Peyer's patch (tissue), 4 donors: ENCODE data around the gene C14orf180. TPM values are rescaled to one million over a fixed set of nuclear protein-coding genes. Genes with fewer than 3 reads are reported as not detected.

ENCODE experiments used
- DNase-seq, 3 donors: peaks; one replicate each; pipeline ENCODE4 v3.0.0-alpha.2; 2017 to 2019
- H3K27ac ChIP-seq, 4 donors: fragments of 200-600 bp; sonication (generic); one replicate each; pipeline ENCODE4 v1.5.1; 2016 to 2019
- H3K27me3 ChIP-seq, 2 donors: fragments of 200-600 bp; sonication (generic); one replicate each; pipeline ENCODE4 v1.5.1; 2019
- H3K36me3 ChIP-seq, 3 donors: fragments of 200-600 bp; sonication (generic); one replicate each; pipeline ENCODE4 v1.5.1; 2016 to 2019
- H3K4me1 ChIP-seq, 4 donors: fragments of 200-600 bp; sonication (generic); one replicate each; pipeline ENCODE4 v1.5.1; 2016 to 2019
- H3K4me3 ChIP-seq, 4 donors: fragments of 200-600 bp; sonication (generic); 1 replicate in 3 of 4; 2 replicates in 1 of 4; pipeline ENCODE4 v1.5.1; 2016 to 2019; ENCODE audit warnings: mild to moderate bottlenecking in 1 of 4
- H3K9me3 ChIP-seq, 4 donors: fragments of 200-600 bp; sonication (generic); one replicate each; pipeline ENCODE4 v1.5.1; 2016 to 2019; ENCODE audit warnings: mild to moderate bottlenecking in 1 of 4
- POLR2A ChIP-seq, 2 donors: fragments of 450-650 bp; IDR thresholded peaks; one replicate each; pipeline ENCODE4 v1.5.1; 2017; ENCODE audit warnings: antibody characterized with exemption in 2 of 2, mild to moderate bottlenecking in 2 of 2, moderate library complexity in 2 of 2
- total RNA-seq, 4 donors: library from RNA; depleted of rRNA; stranded (reverse); fragments of >200 nt; gene quantifications; one replicate each; pipeline ENCODE4 v1.1.0, GENCODE V29; 2016
- TF ChIP-seq, protein P1 (sequence below), 6 experiments: fragments of 450-650 bp in 4 of 6; fragments of 200-600 bp in 2 of 6; sonication (generic) in 1 of 6; IDR thresholded peaks; one replicate each; pipeline ENCODE4 v1.5.1; 2017 to 2019; ENCODE audit warnings: antibody characterized with exemption in 6 of 6, mild to moderate bottlenecking in 3 of 6, moderate library complexity in 1 of 6

Gene C14orf180
- total RNA-seq, result under 1 TPM in 1 of 4 donors, not detected in 3; 0.70 TPM

DNA sequence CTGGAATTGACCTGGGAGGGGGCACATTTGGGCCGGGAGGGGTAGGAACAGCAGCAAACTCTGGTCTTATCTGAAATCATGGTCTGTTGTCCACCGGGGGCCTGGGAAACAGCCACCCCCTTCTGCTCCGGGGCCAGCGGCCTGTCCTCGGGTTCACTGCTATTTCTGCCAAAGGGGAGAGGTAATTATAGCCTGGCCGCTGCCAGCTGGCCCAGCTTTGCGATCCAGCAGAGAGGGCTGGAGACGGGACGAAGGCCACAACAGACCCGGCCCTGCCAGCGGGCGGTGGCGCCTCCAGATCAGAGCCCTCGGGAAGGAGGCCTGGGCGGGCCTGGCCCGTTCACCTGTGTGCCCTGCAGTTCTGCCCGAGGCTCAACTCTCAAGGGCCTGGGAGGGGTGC, at the start of gene C14orf180:
Gene C14orf180 (plus strand): TSS at position 258 of the 400 bp plus-strand sequence. CDS start 6,667 bp downstream, outside the sequence.
- no peak within 1 kb of the TSS for H3K4me3 ChIP-seq
- DNase-seq, result peak in 1 of 3 donors; percentile 61
- no peak for TF ChIP-seq POLR2A (IDR thresholded peaks at IDR 0.05)
- TF ChIP-seq, protein P1, sequence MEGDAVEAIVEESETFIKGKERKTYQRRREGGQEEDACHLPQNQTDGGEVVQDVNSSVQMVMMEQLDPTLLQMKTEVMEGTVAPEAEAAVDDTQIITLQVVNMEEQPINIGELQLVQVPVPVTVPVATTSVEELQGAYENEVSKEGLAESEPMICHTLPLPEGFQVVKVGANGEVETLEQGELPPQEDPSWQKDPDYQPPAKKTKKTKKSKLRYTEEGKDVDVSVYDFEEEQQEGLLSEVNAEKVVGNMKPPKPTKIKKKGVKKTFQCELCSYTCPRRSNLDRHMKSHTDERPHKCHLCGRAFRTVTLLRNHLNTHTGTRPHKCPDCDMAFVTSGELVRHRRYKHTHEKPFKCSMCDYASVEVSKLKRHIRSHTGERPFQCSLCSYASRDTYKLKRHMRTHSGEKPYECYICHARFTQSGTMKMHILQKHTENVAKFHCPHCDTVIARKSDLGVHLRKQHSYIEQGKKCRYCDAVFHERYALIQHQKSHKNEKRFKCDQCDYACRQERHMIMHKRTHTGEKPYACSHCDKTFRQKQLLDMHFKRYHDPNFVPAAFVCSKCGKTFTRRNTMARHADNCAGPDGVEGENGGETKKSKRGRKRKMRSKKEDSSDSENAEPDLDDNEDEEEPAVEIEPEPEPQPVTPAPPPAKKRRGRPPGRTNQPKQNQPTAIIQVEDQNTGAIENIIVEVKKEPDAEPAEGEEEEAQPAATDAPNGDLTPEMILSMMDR (IDR thresholded peaks at IDR 0.05), result no peak
- H3K4me1 ChIP-seq, result peaks cover 0 to 19% (median 2%) of the 10 kb centered on the region in 4 donors
- H3K27ac ChIP-seq, result no peak within 1 kb of the TSS
- H3K36me3 ChIP-seq, result no peaks in the 10 kb centered on the region
- H3K9me3 ChIP-seq, result no peaks in the 10 kb centered on the region
- H3K27me3 ChIP-seq, result no peaks in the 10 kb centered on the region

DNA sequence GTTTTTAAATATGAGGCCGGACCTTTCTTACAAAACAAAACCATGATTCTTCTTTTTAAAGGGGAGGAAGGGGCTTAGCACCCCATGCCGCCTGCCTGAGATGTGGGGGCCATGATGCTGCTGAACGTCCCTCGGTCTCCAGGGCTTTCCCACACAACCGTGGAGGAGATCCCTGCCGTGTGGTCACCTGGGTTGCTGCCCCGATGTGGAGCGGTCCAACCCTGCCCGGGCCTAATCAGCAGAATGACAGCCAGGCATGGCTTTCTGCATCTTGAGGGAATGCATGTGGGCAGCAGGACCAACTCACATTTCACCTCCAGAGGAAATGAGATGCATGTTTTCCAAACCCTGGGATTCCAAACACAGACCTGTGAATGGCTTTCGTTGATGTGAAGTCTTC, 48.9 kb upstream of the C14orf180 start:
- H3K27me3 ChIP-seq, result no peaks in the 10 kb centered on the region
- H3K9me3 ChIP-seq, result peaks cover 0 to 12% (median 0%) of the 10 kb centered on the region in 4 donors
- TF ChIP-seq POLR2A (IDR thresholded peaks at IDR 0.05), result no peak
- TF ChIP-seq, protein P1 (IDR thresholded peaks at IDR 0.05), result no peak
- H3K4me3 ChIP-seq, result no peak overlapping the region
- no peaks in the 10 kb centered on the region for H3K4me1 ChIP-seq
- no peak overlapping the region for H3K27ac ChIP-seq
- peak in 1 of 3 donors; percentile 32 for DNase-seq
- H3K36me3 ChIP-seq, result no peaks in the 10 kb centered on the region

DNA sequence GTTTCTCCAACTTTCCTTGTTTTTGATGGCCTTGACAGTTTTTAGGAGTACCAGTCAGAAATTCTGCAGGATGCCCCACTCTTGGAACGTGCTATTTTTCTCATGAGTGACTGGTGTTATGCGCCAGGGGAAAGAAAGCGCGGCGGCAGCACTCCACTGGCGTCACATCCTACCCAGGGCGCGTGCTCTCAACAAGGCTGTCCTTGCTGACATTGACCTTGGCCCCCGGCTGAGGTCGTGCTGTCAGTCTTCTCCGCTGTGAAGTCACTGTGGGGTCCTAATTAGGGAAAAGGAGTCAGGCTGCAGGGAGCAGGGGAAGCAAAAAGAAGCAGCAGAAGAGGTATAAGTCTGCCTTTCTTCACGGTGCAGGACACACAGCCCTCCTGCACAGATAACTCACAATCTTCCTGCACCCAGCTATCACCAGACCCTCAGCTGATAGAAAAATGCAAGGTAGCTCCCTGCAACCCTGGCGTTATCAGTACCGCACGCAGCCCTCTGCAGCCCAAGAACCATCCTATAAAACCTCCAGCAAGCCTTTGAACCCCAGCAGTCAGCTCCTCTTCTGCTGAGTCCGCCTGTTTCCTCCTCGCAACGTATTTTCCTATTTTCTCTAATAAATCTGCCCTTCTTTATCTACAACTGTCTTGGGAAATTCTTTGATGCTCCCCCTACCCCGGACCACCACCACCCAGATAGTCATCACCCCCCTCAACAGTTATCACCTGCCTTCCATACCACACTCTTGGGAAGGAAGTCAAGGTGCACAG, 48.0 kb upstream of the C14orf180 start:
- Histone ChIP-seq H3K27me3 (no peaks in the 10 kb centered on the region), H3K4me1 (no peaks in the 10 kb centered on the region)

DNA sequence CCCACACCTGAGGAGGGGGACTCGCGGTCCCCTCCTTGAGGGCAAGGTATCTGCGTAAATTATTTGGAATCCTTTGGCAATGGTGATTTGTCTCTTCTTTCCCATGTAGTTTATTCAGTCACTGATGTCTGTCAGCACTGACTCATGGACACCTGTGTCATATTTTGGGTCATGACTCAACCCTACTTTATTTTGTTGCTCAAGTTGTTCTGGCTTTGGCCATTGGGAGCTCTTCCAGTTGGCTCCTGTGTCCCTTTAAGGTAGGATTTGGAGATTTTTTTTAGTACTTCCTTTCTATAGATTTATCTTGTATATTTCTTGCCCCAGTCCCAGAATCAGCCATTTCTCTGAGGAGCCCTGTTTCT, 47.4 kb upstream of the C14orf180 start:
- DNase-seq, result no peak
- no peak for TF ChIP-seq POLR2A (IDR thresholded peaks at IDR 0.05)
- TF ChIP-seq, protein P1 (IDR thresholded peaks at IDR 0.05), result no peak
- H3K4me3 ChIP-seq, result no peak overlapping the region
- H3K4me1 ChIP-seq, result no peaks in the 10 kb centered on the region
- no peaks in the 10 kb centered on the region for H3K27me3 ChIP-seq
- peaks cover 0 to 12% (median 0%) of the 10 kb centered on the region in 4 donors for H3K9me3 ChIP-seq
- H3K27ac ChIP-seq, result no peak overlapping the region
- H3K36me3 ChIP-seq, result no peaks in the 10 kb centered on the region

More for the DNA sequence above, 48.0 kb upstream of the C14orf180 start:
- no peaks in the 10 kb centered on the region for H3K36me3 ChIP-seq
- H3K9me3 ChIP-seq, result peaks cover 0 to 12% (median 0%) of the 10 kb centered on the region in 4 donors
- H3K4me3 ChIP-seq, result no peak overlapping the region
- TF ChIP-seq, protein P1 (IDR thresholded peaks at IDR 0.05), result no peak
- TF ChIP-seq POLR2A (IDR thresholded peaks at IDR 0.05), result no peak
- no peak for DNase-seq
- H3K27ac ChIP-seq, result no peak overlapping the region

DNA sequence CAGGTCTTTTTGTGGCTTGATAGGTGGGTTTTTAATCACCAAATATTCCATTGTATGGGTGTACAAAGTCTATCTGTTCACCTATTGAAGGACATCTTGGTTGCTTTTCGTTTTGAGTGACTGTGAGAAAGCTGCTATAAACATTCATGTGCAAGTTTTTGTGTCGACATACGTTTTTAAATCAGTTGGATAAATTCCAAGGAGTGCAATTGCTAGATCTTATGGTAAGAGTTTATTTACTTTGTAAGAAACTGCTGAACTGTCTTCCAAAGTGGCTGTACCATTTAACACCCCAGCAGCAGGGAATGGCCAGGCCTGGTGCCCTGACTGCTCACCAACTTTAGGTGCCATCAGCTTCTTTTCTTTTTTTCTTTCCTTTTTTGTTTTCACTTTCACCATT, 45.5 kb upstream of the C14orf180 start:
- no peak overlapping the region for H3K27ac ChIP-seq
- no peaks in the 10 kb centered on the region for H3K4me1 ChIP-seq
- H3K27me3 ChIP-seq, result no peaks in the 10 kb centered on the region
- H3K4me3 ChIP-seq, result no peak overlapping the region
- H3K36me3 ChIP-seq, result no peaks in the 10 kb centered on the region
- TF ChIP-seq POLR2A (IDR thresholded peaks at IDR 0.05), result no peak
- TF ChIP-seq, protein P1 (IDR thresholded peaks at IDR 0.05), result no peak
- DNase-seq, result no peak
- no peaks in the 10 kb centered on the region for H3K9me3 ChIP-seq
